ENCODE results near the gene EMILIN1. TPM values are rescaled to one million over a fixed set of nuclear protein-coding genes. Genes with fewer than 3 reads are reported as not detected.

EMILIN1 gene
- total RNA-seq, 1 experiment from 2014 or later = 1.2 TPM

- peaks cover 10% of the 10 kb centered on the region for H3K27me3 Mint-ChIP-seq (ENCODE audit: low read depth)
- H3K27ac Mint-ChIP-seq = peak overlapping the region in 2 of 3 experiments; percentile 76 to 85; a peak in 3 of 7 replicates
Observed at GRCh38 chr2:27134781-27135477, 56.5 kb downstream of the EMILIN1 start.

More at GRCh38 chr2:27134781-27135477, 56.5 kb downstream of the EMILIN1 start:
- H3K4me1 Mint-ChIP-seq = peaks cover 10 to 11% of the 10 kb centered on the region in 2 experiments
- H3K23ac ChIP-seq (ENCODE audit: insufficient read length, low read depth, low read length) = no peak overlapping the region
- no peak overlapping the region for H3K56ac ChIP-seq (ENCODE audit: insufficient read length, low read depth, low read length)
- DNase-seq = no peak
- no peaks in the 10 kb centered on the region for H3K27me3 ChIP-seq (ENCODE audit: insufficient read depth, low read length)
- H3K4me1 ChIP-seq (ENCODE audit: insufficient read depth, low read length) = no peaks in the 10 kb centered on the region
- no peak overlapping the region for H4K91ac ChIP-seq (ENCODE audit: insufficient read length, low read depth, low read length)
- H3K79me1 ChIP-seq (ENCODE audit: insufficient read depth, low read depth, low read length, poor library complexity, severe bottlenecking) = peaks cover 4% of the 10 kb centered on the region
- no peak overlapping the region for H3K14ac ChIP-seq (ENCODE audit: insufficient read depth, low read length)
- peak overlapping the region; percentile 12 for H4K5ac ChIP-seq (ENCODE audit: insufficient read length, low read depth, low read length)
- peaks cover 2% of the 10 kb centered on the region; the same call in 1 of the 2 replicates for H3K79me2 ChIP-seq (ENCODE audit: insufficient read depth, low read length)
- no peaks in the 10 kb centered on the region for H3K23me2 ChIP-seq (ENCODE audit: insufficient read length, low read depth, low read length, poor library complexity, severe bottlenecking)
- H3T11ph ChIP-seq (ENCODE audit: low read length) = no peak overlapping the region
- no peaks in the 10 kb centered on the region for H4K20me1 ChIP-seq (ENCODE audit: control insufficient read depth, insufficient read depth, insufficient read length)
- no peak overlapping the region for H3K4me2 ChIP-seq (ENCODE audit: insufficient read depth, insufficient read length, low read length)
- H2BK15ac ChIP-seq (ENCODE audit: low read depth, low read length) = no peak overlapping the region
- H3K27ac ChIP-seq (ENCODE audit: insufficient read length, low read depth, low read length) = no peak overlapping the region
- no peak overlapping the region for H2AK5ac ChIP-seq (ENCODE audit: insufficient read length, low read length)
- peak overlapping the region; percentile 86 for H2BK120ac ChIP-seq (ENCODE audit: low read depth, low read length, poor library complexity, severe bottlenecking)
- no peak overlapping the region for H2BK5ac ChIP-seq (ENCODE audit: insufficient read length, low read length)
- H3K4ac ChIP-seq (ENCODE audit: low read depth, low read length) = no peak overlapping the region
- H2BK12ac ChIP-seq (ENCODE audit: insufficient read length, low read depth, low read length) = no peak overlapping the region
- no CpG with 5 or more reads among the region's 33 CpGs for WGBS (ENCODE audit: extremely low coverage, insufficient read length, low lambda C conversion rate)
- no peak overlapping the region for H4K8ac ChIP-seq (replicated peaks; ENCODE audit: insufficient read length, low read depth, low read length)
- peak overlapping the region; percentile 90 to 96 for H3K4me3 Mint-ChIP-seq
- no peak overlapping the region for H2AFZ ChIP-seq (ENCODE audit: low read length)
- TF ChIP-seq CTCF (conservative IDR thresholded peaks at IDR 0.05) = no peak
- peak overlapping the region; percentile 34 for H3K18ac ChIP-seq (ENCODE audit: insufficient read length, low read depth, low read length)
- no peak overlapping the region for H2BK20ac ChIP-seq (ENCODE audit: low read depth, low read length, poor library complexity, severe bottlenecking)
- H3K9me3 Mint-ChIP-seq = no peaks in the 10 kb centered on the region
- H3K36me3 Mint-ChIP-seq (ENCODE audit: insufficient read depth in 1 of 3, low read depth in 3 of 3) = peaks cover 9 to 33% (median 32%) of the 10 kb centered on the region in 3 experiments
- no peak overlapping the region for H3K9ac ChIP-seq (ENCODE audit: extremely low read depth, insufficient read length, low read length)
- H3K9me3 ChIP-seq (ENCODE audit: control insufficient read depth, low read depth, low read length) = no peaks in the 10 kb centered on the region

Measured in H9 (cell line).